ENCODE data around the gene C9orf72.

- TF ChIP-seq, protein P1, sequence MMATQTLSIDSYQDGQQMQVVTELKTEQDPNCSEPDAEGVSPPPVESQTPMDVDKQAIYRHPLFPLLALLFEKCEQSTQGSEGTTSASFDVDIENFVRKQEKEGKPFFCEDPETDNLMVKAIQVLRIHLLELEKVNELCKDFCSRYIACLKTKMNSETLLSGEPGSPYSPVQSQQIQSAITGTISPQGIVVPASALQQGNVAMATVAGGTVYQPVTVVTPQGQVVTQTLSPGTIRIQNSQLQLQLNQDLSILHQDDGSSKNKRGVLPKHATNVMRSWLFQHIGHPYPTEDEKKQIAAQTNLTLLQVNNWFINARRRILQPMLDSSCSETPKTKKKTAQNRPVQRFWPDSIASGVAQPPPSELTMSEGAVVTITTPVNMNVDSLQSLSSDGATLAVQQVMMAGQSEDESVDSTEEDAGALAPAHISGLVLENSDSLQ (IDR thresholded peaks at IDR 0.05) = no peak
- TF ChIP-seq FOXA1 (IDR thresholded peaks at IDR 0.05) (no peak), TARDBP (IDR thresholded peaks at IDR 0.05) (no peak), FOXM1 (IDR thresholded peaks at IDR 0.05; ENCODE audit: borderline replicate concordance) (no peak), BHLHE40 (IDR thresholded peaks at IDR 0.05; ENCODE audit: borderline replicate concordance) (no peak), SP1 (IDR thresholded peaks at IDR 0.05) (no peak), ELF4 (IDR thresholded peaks at IDR 0.05) (no peak), L3MBTL2 (conservative IDR thresholded peaks at IDR 0.05) (no peak)
Observed at GRCh38 chr9:27534131-27534530, 39.1 kb downstream of the C9orf72 start.

Data from HEK293T (cell line).